ENCODE data around the gene WDR75. TPM values are rescaled to one million over a fixed set of nuclear protein-coding genes. Genes with fewer than 3 reads are reported as not detected.

The WDR75 gene
- total RNA-seq, 4 donors from 2014 or later = 31.6 to 49.4 (median 38.8) TPM

DNA sequence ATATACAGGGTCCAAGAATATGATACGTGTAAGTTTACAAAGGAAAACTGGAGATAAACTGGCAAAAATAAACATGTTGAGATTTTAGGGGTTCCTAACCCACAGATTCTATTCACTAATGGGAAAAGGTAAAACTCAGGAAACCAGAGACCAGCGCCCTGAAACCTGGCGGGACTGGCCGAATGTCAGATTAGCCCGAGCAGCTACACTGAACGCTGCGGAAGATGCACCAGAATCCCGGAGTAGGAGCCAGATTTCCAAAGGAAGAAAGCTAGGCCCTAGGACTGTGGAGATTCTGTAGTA lies 679 bp upstream of the WDR75 start:
- ATAC-seq (ENCODE audit: low FRiP score) (peak; percentile 30), DNase-seq (ENCODE audit: low spot score) (no peak)
- TF ChIP-seq, protein P1, sequence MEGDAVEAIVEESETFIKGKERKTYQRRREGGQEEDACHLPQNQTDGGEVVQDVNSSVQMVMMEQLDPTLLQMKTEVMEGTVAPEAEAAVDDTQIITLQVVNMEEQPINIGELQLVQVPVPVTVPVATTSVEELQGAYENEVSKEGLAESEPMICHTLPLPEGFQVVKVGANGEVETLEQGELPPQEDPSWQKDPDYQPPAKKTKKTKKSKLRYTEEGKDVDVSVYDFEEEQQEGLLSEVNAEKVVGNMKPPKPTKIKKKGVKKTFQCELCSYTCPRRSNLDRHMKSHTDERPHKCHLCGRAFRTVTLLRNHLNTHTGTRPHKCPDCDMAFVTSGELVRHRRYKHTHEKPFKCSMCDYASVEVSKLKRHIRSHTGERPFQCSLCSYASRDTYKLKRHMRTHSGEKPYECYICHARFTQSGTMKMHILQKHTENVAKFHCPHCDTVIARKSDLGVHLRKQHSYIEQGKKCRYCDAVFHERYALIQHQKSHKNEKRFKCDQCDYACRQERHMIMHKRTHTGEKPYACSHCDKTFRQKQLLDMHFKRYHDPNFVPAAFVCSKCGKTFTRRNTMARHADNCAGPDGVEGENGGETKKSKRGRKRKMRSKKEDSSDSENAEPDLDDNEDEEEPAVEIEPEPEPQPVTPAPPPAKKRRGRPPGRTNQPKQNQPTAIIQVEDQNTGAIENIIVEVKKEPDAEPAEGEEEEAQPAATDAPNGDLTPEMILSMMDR (IDR thresholded peaks at IDR 0.05) = no peak

DNA sequence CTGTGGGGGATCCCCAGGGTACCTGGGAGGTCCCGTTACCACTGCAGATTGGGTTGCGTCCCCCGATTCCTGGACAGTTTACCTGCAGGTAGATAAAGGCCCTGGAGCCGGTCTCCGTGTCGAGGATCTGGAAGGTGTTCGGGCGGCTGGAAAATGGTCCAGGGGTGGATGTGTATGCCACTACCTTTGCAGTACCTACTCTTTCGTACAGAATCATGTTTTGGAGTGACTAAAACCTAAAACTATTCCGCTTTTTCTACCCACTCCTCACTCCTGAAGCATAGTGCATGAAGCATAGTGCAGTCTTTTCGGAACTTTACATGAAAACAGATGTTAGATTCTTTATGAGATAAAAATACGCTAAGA lies 418 bp downstream of the WDR75 start:
- TF ChIP-seq, protein P1 (IDR thresholded peaks at IDR 0.05) = no peak
- peak; percentile 60 for ATAC-seq (ENCODE audit: low FRiP score)

DNA sequence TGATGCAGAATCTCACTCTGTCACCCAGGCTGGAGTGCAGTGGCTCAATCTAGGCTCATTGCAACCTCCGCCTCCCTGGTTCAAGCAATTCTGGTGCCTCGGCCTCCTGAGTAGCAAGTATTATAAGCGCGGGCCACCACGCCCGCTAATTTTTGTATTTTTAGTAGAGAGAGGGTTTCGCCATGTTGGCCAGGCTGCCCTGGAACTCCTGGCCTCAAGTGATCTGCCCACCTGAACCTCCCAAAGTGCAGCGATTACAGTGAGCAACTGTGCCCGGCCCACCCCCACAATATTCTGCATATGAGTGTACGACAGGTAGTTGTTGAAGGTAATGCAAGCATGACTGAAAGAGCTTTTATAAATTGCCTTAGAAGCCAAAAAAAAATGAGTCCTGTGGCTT lies 1.2 kb downstream of the WDR75 start:
- TF ChIP-seq, protein P1 (IDR thresholded peaks at IDR 0.05) = no peak
- DNase-seq (ENCODE audit: low spot score) (no peak), ATAC-seq (ENCODE audit: low FRiP score) (no peak)

More for the DNA sequence above, 418 bp downstream of the WDR75 start:
- DNase-seq (ENCODE audit: low spot score) = no peak

DNA sequence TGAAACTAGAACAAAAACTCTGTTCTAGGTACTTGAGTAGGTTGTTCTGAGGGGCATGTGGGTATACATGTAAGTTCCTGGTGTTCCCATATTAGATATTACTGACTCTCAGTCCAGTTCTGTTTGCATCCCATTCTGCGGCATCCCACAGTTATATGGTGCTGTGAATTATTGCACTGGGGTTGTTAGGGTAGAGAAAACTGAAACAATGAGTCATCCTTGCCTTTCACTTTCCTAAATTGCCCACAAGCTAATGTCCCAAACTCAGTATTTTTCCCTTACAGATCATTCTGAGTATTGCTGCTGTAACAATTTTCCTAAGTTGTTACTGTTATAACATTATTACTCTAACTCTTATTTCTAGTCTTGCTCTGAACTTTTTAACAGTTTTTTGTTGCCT lies 3.0 kb downstream of the WDR75 start:
- ATAC-seq (ENCODE audit: low FRiP score) = no peak
- DNase-seq (ENCODE audit: low spot score) = no peak

DNA sequence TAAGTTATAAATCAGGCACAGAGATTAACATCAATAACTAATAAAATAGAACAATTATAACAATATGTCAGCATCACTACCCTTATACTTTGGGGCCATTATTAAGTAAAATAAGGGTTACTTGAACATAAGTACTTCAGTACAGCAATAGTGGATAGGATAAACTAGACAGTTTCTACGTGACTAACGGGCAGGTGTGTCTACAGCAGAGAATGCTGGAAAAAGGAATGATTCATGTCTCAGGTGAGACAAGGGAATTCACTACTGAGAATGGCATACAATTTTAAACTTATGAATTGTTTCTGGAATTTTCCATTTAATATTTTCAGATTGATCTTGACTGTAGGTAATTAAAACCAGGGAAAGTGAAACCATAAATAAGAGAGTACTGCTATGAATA lies 5.5 kb downstream of the WDR75 start:
- TF ChIP-seq, protein P1 (IDR thresholded peaks at IDR 0.05) = no peak
- no peak for DNase-seq (ENCODE audit: low spot score)
- ATAC-seq (ENCODE audit: low FRiP score) = no peak

More for the DNA sequence above, 3.0 kb downstream of the WDR75 start:
- TF ChIP-seq, protein P1 (IDR thresholded peaks at IDR 0.05) = no peak

DNA sequence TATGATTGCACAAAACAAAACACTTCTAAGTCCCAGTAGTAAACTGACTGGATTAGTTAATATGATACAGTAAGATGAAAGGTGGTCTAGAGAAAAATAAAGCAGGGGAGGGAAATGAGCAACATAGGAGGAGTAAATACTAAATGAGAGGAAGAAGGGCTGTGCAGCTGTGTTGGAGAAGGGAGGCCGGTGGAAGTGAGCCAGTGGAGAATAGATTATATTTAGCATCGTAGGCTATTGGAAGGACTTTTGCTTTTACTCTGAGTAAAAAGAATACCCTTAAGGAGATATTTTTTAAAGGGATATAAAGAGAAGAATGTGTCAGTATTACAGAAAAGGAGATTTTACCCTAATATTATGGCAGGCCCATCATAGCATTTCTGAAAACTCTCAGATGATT lies 12.7 kb downstream of the WDR75 start:
- TF ChIP-seq, protein P1 (IDR thresholded peaks at IDR 0.05) = no peak
- ATAC-seq (ENCODE audit: low FRiP score) (no peak), DNase-seq (ENCODE audit: low spot score) (no peak)

DNA sequence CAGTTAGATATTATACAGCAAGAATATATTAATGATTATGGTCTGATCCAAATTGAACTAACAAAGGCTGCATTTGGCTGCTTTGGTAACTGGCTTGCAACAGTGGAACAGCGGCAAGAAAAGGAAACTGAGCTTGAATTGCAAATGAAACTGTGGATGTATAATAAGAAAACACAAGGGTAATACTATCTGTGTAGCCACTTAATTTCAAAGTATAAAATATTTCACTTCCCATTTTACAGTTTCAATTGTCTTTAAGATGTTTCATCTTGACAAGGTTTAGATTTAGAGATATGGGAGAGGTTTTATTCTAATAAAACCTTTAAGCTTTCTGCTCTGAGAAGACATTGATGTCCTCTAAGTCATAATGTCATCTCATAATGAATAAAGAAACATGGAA lies 23.8 kb downstream of the WDR75 start:
- TF ChIP-seq, protein P1 (IDR thresholded peaks at IDR 0.05) = no peak
- DNase-seq (ENCODE audit: low spot score) (no peak), ATAC-seq (ENCODE audit: low FRiP score) (no peak)

Data from omental fat pad (tissue), 4 donors.